ENCODE data around the gene PTPRM.

GRCh38 chr18:7535436-7536205 lies 31.5 kb upstream of the PTPRM start:
- TF ChIP-seq CTCF (conservative IDR thresholded peaks at IDR 0.05; ENCODE audit: low read depth in 2 of 2) (no peak), EZH2 (IDR thresholded peaks at IDR 0.05; ENCODE audit: low read depth, unreplicated experiment) (no peak), CREB1 (CRISPR knock-in tag; IDR thresholded peaks at IDR 0.05; ENCODE audit: low read depth) (no peak), POLR2AphosphoS5 (IDR thresholded peaks at IDR 0.05; ENCODE audit: low read depth) (no peak), EZH2phosphoT487 (IDR thresholded peaks at IDR 0.05; ENCODE audit: unreplicated experiment) (no peak)
- TF ChIP-seq, protein P1, sequence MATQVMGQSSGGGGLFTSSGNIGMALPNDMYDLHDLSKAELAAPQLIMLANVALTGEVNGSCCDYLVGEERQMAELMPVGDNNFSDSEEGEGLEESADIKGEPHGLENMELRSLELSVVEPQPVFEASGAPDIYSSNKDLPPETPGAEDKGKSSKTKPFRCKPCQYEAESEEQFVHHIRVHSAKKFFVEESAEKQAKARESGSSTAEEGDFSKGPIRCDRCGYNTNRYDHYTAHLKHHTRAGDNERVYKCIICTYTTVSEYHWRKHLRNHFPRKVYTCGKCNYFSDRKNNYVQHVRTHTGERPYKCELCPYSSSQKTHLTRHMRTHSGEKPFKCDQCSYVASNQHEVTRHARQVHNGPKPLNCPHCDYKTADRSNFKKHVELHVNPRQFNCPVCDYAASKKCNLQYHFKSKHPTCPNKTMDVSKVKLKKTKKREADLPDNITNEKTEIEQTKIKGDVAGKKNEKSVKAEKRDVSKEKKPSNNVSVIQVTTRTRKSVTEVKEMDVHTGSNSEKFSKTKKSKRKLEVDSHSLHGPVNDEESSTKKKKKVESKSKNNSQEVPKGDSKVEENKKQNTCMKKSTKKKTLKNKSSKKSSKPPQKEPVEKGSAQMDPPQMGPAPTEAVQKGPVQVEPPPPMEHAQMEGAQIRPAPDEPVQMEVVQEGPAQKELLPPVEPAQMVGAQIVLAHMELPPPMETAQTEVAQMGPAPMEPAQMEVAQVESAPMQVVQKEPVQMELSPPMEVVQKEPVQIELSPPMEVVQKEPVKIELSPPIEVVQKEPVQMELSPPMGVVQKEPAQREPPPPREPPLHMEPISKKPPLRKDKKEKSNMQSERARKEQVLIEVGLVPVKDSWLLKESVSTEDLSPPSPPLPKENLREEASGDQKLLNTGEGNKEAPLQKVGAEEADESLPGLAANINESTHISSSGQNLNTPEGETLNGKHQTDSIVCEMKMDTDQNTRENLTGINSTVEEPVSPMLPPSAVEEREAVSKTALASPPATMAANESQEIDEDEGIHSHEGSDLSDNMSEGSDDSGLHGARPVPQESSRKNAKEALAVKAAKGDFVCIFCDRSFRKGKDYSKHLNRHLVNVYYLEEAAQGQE (IDR thresholded peaks at IDR 0.05; ENCODE audit: unreplicated experiment): no peak
